ENCODE measurements around the gene CADM1. TPM values are rescaled to one million over a fixed set of nuclear protein-coding genes. Genes with fewer than 3 reads are reported as not detected.

CADM1 gene
- total and polyA plus RNA-seq, 9 of the 15 experiments (the other 6 are each of a cell fraction or from before 2014, with no cell fraction given): 0.42 TPM; not detected in 8

DNA sequence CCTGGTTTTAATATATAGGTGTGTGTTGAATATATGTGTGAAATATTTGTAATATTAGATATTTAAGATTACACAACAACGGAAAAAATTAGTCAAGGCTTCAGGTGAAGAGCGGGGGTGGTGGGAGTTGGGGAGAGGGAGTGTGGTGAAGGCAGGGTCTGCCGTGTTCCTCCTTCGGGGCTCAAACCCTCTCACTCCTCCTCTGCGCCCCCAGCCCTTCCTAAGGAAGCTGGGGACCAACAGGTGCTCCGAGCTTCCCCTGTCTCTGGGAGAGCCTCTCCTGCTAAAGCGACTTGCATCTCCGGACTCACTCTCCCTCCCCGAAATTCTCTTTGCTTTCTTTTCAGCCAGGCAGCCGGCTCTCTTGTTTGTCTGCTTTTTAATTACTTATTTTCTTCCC is 960 bp upstream of the CADM1 start:
- DNase-seq (ENCODE audit: extremely low read depth in 1 of 4, low spot score in 3 of 4): no peak
- ChIA-PET CTCF (ENCODE audit: low intra/inter-chr PET ratio) (no interaction called here), POLR2A (interaction anchor here (1.0 kb wide), 1 partner anchor 16 kb away, joined by 3 read pairs; no protein-coding TSS in a partner anchor)
- Histone ChIP-seq H3K9ac (ENCODE audit: insufficient read depth in 1 of 2, low read depth in 2 of 2, low read length in 2 of 2) (no peak overlapping the region), H3K79me2 (ENCODE audit: control insufficient read depth, insufficient read depth, low read length) (no peaks in the 10 kb centered on the region), H3K4me3 (no peak overlapping the region), H3K4me1 (replicated peaks in 1 of 2; ENCODE audit: control insufficient read depth in 2 of 2, insufficient read depth in 2 of 2, low read length in 2 of 2) (peaks cover 0 to 9% of the 10 kb centered on the region in 2 experiments; a peak in 2 of 5 replicates), H3K27ac (ENCODE audit: extremely low read depth, low read depth, low read length) (no peak overlapping the region), H3K9me3 (replicated peaks; ENCODE audit: control insufficient read depth, insufficient read depth, low read depth, low read length) (no peaks in the 10 kb centered on the region), H3K9me1 (ENCODE audit: control insufficient read depth, insufficient read depth, low read length) (no peaks in the 10 kb centered on the region), H3K27me3 (ENCODE audit: control insufficient read depth in 2 of 2, insufficient read depth in 2 of 2, low read length in 2 of 2) (peaks cover 0 to 5% of the 10 kb centered on the region in 2 experiments; a peak in 1 of 5 replicates), H4K20me1 (replicated peaks; ENCODE audit: control insufficient read depth, insufficient read depth, low read length) (no peaks in the 10 kb centered on the region; the same call in 1 of the 2 replicates), H2AFZ (ENCODE audit: low read depth, low read length) (no peak overlapping the region), H3K36me3 (ENCODE audit: control insufficient read depth, insufficient read depth, low read length) (no peaks in the 10 kb centered on the region), H3K4me2 (ENCODE audit: insufficient read depth, low read length) (no peak overlapping the region)
- in situ Hi-C loops (cut with MboI) (no loop called here), intact Hi-C loops (cut with micrococcal nuclease) (no loop called here)
- WGBS (ENCODE audit: insufficient coverage, low coverage, missing lambda C conversion rate): 6% methylated on average over 6 of the region's 10 CpGs
- no peak for ATAC-seq
- TF ChIP-seq, protein P1, sequence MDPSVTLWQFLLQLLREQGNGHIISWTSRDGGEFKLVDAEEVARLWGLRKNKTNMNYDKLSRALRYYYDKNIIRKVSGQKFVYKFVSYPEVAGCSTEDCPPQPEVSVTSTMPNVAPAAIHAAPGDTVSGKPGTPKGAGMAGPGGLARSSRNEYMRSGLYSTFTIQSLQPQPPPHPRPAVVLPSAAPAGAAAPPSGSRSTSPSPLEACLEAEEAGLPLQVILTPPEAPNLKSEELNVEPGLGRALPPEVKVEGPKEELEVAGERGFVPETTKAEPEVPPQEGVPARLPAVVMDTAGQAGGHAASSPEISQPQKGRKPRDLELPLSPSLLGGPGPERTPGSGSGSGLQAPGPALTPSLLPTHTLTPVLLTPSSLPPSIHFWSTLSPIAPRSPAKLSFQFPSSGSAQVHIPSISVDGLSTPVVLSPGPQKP (CRISPR knock-in tag; IDR thresholded peaks at IDR 0.05): no peak
- no peak for TF ChIP-seq RBFOX2 (IDR thresholded peaks at IDR 0.05; ENCODE audit: low read depth, low read length)
- TF ChIP-seq CC2D1A (IDR thresholded peaks at IDR 0.05): no peak
- TF ChIP-seq ZNF76 (CRISPR knock-in tag; IDR thresholded peaks at IDR 0.05; ENCODE audit: borderline replicate concordance): no peak
- TF ChIP-seq POLR3G (IDR thresholded peaks at IDR 0.05; ENCODE audit: extremely low read depth, insufficient read length, insufficient replicate concordance): no peak
- TF ChIP-seq NR2F6 (CRISPR knock-in tag; IDR thresholded peaks at IDR 0.05): no peak
- no peak for TF ChIP-seq SRSF9 (IDR thresholded peaks at IDR 0.05; ENCODE audit: borderline replicate concordance, low read depth, low read length)
- no peak for TF ChIP-seq TBP (optimal IDR thresholded peaks at IDR 0.05; ENCODE audit: low read depth, low read length)
- no peak for TF ChIP-seq YY1 (IDR thresholded peaks at IDR 0.05; ENCODE audit: borderline replicate concordance in 1 of 3, control insufficient read depth in 1 of 3, extremely low read depth in 1 of 3, insufficient read depth in 3 of 3, insufficient read length in 1 of 3, insufficient replicate concordance in 2 of 3, low read depth in 1 of 3, low read length in 2 of 3)
- no peak for TF ChIP-seq ZNF384 (IDR thresholded peaks at IDR 0.05; ENCODE audit: low read depth, low read length)
- no peak for TF ChIP-seq RFX1 (IDR thresholded peaks at IDR 0.05)
- TF ChIP-seq TRIM24 (IDR thresholded peaks at IDR 0.05): no peak
- TF ChIP-seq ETS2 (tag; IDR thresholded peaks at IDR 0.05; ENCODE audit: borderline replicate concordance, poor library complexity, severe bottlenecking): no peak
- TF ChIP-seq, protein P2, sequence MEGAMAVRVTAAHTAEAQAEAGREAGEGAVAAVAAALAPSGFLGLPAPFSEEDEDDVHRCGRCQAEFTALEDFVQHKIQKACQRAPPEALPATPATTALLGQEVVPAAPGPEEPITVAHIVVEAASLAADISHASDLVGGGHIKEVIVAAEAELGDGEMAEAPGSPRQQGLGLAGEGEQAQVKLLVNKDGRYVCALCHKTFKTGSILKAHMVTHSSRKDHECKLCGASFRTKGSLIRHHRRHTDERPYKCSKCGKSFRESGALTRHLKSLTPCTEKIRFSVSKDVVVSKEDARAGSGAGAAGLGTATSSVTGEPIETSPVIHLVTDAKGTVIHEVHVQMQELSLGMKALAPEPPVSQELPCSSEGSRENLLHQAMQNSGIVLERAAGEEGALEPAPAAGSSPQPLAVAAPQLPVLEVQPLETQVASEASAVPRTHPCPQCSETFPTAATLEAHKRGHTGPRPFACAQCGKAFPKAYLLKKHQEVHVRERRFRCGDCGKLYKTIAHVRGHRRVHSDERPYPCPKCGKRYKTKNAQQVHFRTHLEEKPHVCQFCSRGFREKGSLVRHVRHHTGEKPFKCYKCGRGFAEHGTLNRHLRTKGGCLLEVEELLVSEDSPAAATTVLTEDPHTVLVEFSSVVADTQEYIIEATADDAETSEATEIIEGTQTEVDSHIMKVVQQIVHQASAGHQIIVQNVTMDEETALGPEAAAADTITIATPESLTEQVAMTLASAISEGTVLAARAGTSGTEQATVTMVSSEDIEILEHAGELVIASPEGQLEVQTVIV (CRISPR knock-in tag; IDR thresholded peaks at IDR 0.05; ENCODE audit: borderline replicate concordance): no peak
- TF ChIP-seq ZNF143 (CRISPR knock-in tag; IDR thresholded peaks at IDR 0.05): no peak
- no peak for TF ChIP-seq SRSF3 (IDR thresholded peaks at IDR 0.05; ENCODE audit: insufficient read depth, low read length)
- no peak for TF ChIP-seq SMAD3 (CRISPR knock-in tag; conservative IDR thresholded peaks at IDR 0.05)
- no peak for TF ChIP-seq ERF (CRISPR knock-in tag; IDR thresholded peaks at IDR 0.05)
- TF ChIP-seq, protein P3, sequence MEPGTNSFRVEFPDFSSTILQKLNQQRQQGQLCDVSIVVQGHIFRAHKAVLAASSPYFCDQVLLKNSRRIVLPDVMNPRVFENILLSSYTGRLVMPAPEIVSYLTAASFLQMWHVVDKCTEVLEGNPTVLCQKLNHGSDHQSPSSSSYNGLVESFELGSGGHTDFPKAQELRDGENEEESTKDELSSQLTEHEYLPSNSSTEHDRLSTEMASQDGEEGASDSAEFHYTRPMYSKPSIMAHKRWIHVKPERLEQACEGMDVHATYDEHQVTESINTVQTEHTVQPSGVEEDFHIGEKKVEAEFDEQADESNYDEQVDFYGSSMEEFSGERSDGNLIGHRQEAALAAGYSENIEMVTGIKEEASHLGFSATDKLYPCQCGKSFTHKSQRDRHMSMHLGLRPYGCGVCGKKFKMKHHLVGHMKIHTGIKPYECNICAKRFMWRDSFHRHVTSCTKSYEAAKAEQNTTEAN (CRISPR knock-in tag; IDR thresholded peaks at IDR 0.05): no peak
- no TSS peak for BruUV-seq (replicated peaks)
- FAIRE-seq: no peak

Data from K562 (cell line).